Measurements from ENCODE around the gene MBD6. TPM values are rescaled to one million over a fixed set of nuclear protein-coding genes. Genes with fewer than 3 reads are reported as not detected.

MBD6 gene, protein sequence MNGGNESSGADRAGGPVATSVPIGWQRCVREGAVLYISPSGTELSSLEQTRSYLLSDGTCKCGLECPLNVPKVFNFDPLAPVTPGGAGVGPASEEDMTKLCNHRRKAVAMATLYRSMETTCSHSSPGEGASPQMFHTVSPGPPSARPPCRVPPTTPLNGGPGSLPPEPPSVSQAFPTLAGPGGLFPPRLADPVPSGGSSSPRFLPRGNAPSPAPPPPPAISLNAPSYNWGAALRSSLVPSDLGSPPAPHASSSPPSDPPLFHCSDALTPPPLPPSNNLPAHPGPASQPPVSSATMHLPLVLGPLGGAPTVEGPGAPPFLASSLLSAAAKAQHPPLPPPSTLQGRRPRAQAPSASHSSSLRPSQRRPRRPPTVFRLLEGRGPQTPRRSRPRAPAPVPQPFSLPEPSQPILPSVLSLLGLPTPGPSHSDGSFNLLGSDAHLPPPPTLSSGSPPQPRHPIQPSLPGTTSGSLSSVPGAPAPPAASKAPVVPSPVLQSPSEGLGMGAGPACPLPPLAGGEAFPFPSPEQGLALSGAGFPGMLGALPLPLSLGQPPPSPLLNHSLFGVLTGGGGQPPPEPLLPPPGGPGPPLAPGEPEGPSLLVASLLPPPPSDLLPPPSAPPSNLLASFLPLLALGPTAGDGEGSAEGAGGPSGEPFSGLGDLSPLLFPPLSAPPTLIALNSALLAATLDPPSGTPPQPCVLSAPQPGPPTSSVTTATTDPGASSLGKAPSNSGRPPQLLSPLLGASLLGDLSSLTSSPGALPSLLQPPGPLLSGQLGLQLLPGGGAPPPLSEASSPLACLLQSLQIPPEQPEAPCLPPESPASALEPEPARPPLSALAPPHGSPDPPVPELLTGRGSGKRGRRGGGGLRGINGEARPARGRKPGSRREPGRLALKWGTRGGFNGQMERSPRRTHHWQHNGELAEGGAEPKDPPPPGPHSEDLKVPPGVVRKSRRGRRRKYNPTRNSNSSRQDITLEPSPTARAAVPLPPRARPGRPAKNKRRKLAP
- total RNA-seq, result 9.3 and 12.7 TPM in 2 replicates

DNA sequence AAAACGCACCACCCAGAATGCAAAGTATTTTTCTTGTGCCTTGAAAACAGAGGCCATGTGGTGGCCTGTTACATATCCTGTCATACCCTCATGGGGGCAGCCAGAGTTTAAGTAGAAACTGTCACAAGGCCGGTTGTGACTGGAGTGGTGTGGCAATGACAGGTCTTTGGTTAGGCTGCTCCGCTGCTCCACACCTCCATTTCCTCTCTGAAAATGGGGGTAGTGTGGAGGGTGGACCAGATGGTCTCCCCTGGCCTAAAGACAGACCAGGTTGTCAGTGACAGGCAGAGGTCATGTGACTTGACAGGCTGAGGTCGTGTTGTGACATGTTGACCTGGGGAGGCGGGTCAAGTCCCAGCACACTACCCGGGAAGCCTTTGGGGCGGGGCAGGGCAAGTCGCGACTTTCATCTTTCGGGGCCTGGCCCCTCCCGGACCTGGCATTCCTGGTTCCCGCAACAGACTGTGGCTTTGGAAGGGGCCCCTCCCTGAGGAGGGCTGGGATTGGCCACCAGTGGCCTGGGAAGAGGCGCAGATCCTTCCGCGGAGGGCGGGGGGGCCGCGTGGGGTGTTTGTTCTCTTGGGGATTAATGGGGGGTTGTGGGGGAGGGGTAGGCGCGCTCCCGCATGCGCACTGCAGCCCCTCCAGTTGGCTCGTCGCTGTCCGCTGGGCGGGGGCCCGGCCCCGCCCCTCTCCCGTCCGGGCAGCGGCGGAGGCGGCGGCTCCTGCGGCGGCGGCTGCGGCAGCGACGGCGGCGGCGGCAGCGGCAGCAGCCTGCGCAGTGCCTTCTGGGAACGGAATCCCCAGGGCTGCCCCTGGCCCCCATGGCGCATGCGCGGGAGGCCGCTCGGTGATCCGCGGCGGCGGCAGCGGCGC, at the start of gene MBD6:
Gene MBD6, plus strand, starts transcription at position 814 of the 876 bp plus-strand sequence. CDS start 1,480 bp downstream, outside the sequence.

DNA sequence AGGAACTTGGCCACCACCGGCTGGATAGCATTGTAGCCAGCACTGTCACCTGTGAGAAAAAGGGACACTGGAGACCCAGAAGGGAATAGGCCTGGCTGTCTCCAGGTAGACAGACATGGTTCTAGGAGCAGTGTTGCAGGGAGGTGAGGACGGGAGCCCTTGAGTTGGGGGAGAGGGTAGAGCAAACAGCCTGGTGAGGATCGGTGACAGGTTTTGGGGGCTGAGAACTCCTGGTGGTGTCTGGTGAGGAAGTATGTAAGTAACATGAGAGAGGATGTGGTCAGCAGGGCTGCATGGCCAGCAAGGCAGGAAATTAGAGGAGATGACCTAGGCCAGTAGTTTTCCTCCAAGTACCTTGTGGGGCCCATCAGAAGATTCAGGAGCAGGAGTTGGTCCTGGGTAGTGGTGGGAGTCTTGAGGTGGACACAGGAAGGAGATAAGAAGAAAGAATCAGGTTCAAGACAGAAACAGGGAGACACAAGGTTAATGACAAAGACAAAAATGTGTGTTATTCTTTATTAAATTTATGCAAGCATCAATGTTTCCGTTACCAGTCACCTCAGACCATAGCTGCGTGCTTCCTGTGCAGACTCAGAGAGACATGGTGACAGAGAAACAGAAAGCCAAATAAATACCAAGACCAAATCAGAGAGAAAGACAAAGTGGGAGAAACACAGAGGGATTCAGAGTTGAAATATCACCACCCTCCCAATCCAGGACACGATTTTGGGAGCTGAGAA, 43.1 kb upstream of the MBD6 start, which contains the start of gene ARHGAP9:
Gene ARHGAP9, minus strand, starts transcription at position 491 of the 740 bp plus-strand sequence. Its CDS starts 460 bp downstream, at position 31.

DNA sequence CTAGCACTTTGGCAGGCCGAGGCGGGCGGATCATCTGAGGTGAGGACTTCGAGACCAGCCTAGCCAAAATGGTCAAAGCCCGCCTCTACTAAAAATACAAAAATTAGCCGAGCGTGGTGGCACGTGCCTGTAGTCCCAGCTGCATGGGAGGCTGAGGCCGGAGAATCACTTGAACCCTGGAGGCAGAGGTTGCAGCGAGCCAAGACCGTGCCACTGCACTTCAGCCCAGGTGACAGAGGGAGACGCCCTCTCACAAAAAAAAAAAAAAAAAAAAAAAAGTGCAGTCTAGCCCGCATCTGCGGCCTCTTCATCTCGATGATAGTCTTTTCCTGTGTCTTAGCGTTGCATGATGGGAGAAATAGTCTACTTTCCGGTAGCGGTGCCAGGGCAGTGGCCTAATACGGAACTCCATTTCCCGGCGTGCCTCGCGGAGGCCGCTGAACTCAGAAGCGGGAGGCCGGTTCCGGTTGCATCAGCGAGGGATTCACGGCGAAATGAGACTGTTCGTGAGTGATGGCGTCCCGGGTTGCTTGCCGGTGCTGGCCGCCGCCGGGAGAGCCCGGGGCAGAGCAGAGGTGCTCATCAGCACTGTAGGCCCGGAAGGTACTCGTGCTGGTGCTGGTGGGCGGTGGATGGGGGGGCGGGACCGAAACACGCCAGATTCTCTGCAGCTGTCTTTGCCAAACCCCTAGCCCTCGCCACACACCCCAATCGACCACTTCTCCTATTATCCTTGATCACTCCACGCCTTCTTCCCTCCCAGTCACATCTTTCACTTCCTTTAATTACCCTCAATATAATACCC, 34.8 kb upstream of the MBD6 start, which contains the start of gene MARS1:
Gene MARS1, plus strand, starts transcription at position 472 of the 805 bp plus-strand sequence. Its CDS starts 23 bp downstream, at position 495.

DNA sequence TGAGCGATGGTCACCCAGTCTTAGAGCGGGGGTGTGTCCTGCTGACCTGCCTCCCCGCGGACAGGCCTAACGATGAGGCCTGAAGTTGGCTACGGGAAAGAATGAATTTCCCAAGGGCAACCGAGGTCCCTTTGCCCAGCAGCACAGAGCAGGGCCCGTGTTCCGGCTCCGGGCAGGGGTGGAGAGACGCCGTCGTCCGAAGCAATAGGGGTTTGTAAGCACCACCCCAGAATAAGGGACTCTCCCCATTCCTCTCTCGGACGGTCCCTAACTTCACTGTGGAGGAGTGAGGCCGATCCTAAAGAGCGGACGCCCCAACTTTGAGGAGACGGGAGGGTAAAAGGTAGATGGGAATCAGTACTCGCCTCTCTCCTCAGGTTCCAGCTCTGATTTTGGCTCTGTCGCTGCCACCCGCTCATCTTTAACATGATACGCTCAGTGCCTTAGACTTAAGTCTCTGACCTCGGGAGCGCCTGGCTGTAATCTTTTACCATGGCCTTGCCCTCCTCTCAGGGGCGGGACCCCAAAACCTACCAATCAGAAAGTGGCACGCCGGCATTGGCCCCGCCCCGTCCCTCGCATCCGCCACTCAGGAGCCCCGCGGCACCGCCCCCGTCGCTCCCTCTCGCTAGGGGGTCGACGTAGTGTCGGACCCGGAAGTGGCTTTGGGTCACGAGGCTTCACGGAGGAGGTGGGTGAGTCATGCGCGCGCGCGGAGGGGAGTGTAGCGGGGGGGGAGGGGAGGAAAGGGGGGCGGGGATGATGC, 2.4 kb upstream of the MBD6 start, which contains the start of gene DDIT3:
Gene DDIT3, minus strand, starts transcription at position 462 of the 766 bp plus-strand sequence. CDS start 3,108 bp downstream, outside the sequence.

DNA sequence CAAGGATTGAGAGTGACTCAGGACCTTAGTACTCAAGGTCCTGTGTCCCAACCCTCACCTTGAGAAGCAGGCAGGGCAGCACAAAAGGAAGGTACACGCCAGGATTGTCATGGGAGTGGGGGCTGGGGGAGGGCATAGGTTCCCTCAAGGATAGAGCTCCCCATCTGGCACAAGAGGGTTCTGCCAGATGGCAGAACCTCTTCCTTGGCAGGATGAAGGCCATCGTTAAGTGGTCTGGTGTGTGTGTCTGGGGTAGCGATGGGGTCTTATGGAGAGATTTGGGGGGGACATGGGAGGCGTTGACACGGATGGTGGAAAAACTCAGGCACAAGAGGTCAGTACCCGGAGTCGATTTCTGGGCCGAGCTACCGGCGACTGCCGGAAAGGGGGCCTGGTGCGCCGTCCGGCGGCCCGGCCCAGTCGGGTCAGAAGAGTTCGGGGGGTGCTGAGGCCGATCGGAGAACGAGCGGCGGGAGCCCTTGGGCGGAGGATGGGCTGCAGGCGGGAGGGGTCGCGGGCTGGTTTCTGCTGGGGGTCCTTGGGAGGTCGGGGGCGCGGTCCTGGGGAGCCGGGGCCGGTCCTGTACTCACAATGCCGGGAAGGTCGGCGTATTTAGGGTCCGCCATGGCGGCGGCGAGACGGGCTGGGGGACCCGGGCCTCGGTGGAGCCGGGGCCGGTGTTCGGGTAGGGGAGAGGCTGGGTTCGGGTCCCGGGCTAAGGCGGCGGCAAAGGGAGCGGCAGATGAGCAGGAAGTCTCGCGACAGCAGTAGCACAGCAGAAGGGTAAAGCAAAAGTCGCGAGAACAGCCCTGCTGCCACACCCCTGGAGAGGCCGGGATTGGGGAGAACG, 24.0 kb downstream of the MBD6 start, which contains the start of gene DCTN2:
Gene DCTN2, minus strand, starts transcription at position 755 of the 850 bp plus-strand sequence. Its CDS starts 129 bp downstream, at position 626.

DNA sequence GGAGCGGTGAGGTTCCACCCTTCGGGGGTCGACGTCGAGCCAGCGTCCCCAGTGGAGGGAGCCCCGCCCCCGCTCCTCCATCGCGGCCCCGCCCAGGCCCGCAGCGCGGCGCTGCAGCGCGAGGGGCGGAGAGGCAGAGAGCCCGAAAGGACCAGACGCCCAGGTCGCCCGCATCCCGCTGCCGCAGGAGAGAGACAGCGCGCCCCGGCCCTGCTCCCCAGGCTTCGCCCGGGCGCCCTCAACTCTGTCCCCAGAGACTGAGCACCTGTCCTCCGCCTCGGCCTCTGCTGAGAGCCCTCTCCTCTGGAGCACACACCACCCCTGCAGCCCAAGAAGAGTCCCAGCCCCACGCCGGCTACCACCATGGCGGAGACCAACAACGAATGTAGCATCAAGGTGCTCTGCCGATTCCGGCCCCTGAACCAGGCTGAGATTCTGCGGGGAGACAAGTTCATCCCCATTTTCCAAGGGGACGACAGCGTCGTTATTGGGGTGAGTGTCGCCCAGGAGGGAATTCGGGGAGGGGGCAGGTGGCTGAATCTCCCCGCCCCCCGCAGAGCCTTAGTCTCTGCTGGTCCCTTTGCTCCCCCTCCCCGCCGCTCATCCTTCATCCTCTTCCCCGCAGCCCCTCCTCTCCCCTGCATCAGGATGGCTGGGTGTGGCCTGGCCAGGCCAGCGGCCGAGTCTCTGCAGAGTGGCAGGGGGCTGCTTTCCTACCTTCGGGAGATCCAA, 27.5 kb downstream of the MBD6 start, which contains the start of gene KIF5A:
Gene KIF5A, plus strand, starts transcription at position 136 of the 732 bp plus-strand sequence. Its CDS starts 228 bp downstream, at position 364.

Small RNAs within 50 kb of the gene (small RNA-seq; reads per million reads assigned to genes)
- gene MIR616, result not detected

Other genes with a start within 250 kb of the MBD6 start
- gene R3HDM2, start 91.8 kb upstream of the MBD6 start, total RNA-seq, result 13.6 and 22.5 TPM in 2 replicates
- gene INHBC, start 88.0 kb upstream of the MBD6 start, total RNA-seq, result not detected in 2 replicates
- not detected in 2 replicates for gene INHBE, start 67.5 kb upstream of the MBD6 start, total RNA-seq
- not detected in 2 replicates for gene GLI1, start 63.0 kb upstream of the MBD6 start, total RNA-seq
- not detected in 2 replicates for gene ARHGAP9, start 43.0 kb upstream of the MBD6 start, total RNA-seq
- gene MARS1, start 34.8 kb upstream of the MBD6 start, total RNA-seq, result 111 and 114 TPM in 2 replicates
- gene DDIT3, start 2.3 kb upstream of the MBD6 start, total RNA-seq, result 4.9 and 5.9 TPM in 2 replicates
- gene DCTN2, start 24.4 kb downstream of the MBD6 start, total RNA-seq, result 145 and 151 TPM in 2 replicates
- gene KIF5A, start 27.2 kb downstream of the MBD6 start, total RNA-seq, result not detected in 2 replicates
- 9.1 and 9.6 TPM in 2 replicates for gene PIP4K2C, start 68.4 kb downstream of the MBD6 start, total RNA-seq
- gene DTX3, start 82.0 kb downstream of the MBD6 start, total RNA-seq, result 0.48 and 1.3 TPM in 2 replicates
- gene ARHGEF25, start 88.6 kb downstream of the MBD6 start, total RNA-seq, result 0.10 and 0.98 TPM in 2 replicates
- not detected in 2 replicates for gene B4GALNT1, start 110.4 kb downstream of the MBD6 start, total RNA-seq
- gene OS9, start 171.3 kb downstream of the MBD6 start, total RNA-seq, result 182 and 199 TPM in 2 replicates
- gene AGAP2, start 215.9 kb downstream of the MBD6 start, total RNA-seq, result 0.29 and 0.33 TPM in 2 replicates
- gene TSPAN31, start 222.2 kb downstream of the MBD6 start, total RNA-seq, result 33.3 and 47.4 TPM in 2 replicates
- gene CDK4, start 229.5 kb downstream of the MBD6 start, total RNA-seq, result 215 and 222 TPM in 2 replicates
- gene MARCHF9, start 232.3 kb downstream of the MBD6 start, total RNA-seq, result 2.7 and 7.5 TPM in 2 replicates
- under 0.01 and 0.67 TPM in 2 replicates for gene CYP27B1, start 244.3 kb downstream of the MBD6 start, total RNA-seq
- 5.9 TPM in 2 replicates for gene METTL1, start 249.3 kb downstream of the MBD6 start, total RNA-seq
- gene EEF1AKMT3, start 249.8 kb downstream of the MBD6 start, total RNA-seq, result 8.8 and 10.5 TPM in 2 replicates

Data from vein endothelial cell (primary cell).